GM23338 (cell line): ENCODE results near the gene TMEM120B. TPM values are rescaled to one million over a fixed set of nuclear protein-coding genes. Genes with fewer than 3 reads are reported as not detected.

Source experiments
- ATAC-seq: fragments of 200-7000 bp; cut with Tn5 transposase; 3 replicates; pipeline ENCODE4 v1.9.1; 2020
- DNase-seq: peaks from one replicate; pipeline ENCODE4 v3.0.0-alpha.2; 2015; ENCODE audit warnings: low spot score
- H2AFZ ChIP-seq: fragments of 200-600 bp; sonication (generic); 2 replicates; pipeline ENCODE4 v1.8.0; 2016; ENCODE audit warnings: antibody characterized with exemption, mild to moderate bottlenecking, moderate library complexity
- H3F3A ChIP-seq: fragments of 200-600 bp; sonication (generic); replicated peaks from 2 replicates; pipeline ENCODE4 v1.8.0; 2017; ENCODE audit warnings: antibody characterized with exemption, mixed run types, low read depth
- H3K27ac ChIP-seq: fragments of 200-600 bp; sonication (generic); 2 replicates; pipeline ENCODE4 v1.6.1; 2016; ENCODE audit warnings: low read depth
- H3K27me3 ChIP-seq: fragments of 200-600 bp; sonication (generic); 2 replicates; pipeline ENCODE4 v1.8.0; 2016; ENCODE audit warnings: mild to moderate bottlenecking, mixed run types, moderate library complexity; ENCODE audit not compliant: insufficient read depth
- H3K36me3 ChIP-seq: fragments of 200-600 bp; sonication (generic); 2 replicates; pipeline ENCODE4 v1.8.0; 2016; ENCODE audit warnings: mild to moderate bottlenecking; ENCODE audit not compliant: insufficient read depth
- H3K4me1 ChIP-seq: fragments of 200-600 bp; sonication (generic); 2 replicates; pipeline ENCODE4 v1.8.0; 2016; ENCODE audit warnings: mild to moderate bottlenecking, moderate library complexity; ENCODE audit not compliant: insufficient read depth
- H3K4me2 ChIP-seq: fragments of 200-600 bp; sonication (generic); 2 replicates; pipeline ENCODE4 v1.7.1; 2017; ENCODE audit warnings: mixed run types
- H3K4me3 ChIP-seq: fragments of 200-600 bp; sonication (generic); 2 replicates; pipeline ENCODE4 v1.6.1; 2016; ENCODE audit warnings: mixed run types
- H3K79me2 ChIP-seq: fragments of 200-600 bp; sonication (generic); replicated peaks from 2 replicates; pipeline ENCODE4 v1.8.0; 2017; ENCODE audit warnings: mild to moderate bottlenecking; ENCODE audit not compliant: insufficient read depth
- H3K9me2 ChIP-seq: fragments of 200-600 bp; sonication (generic); 2 replicates; pipeline ENCODE4 v1.8.0; 2017; ENCODE audit not compliant: insufficient read depth
- H4K20me1 ChIP-seq: fragments of 200-600 bp; sonication (generic); replicated peaks from 2 replicates; pipeline ENCODE4 v1.8.0; 2017; ENCODE audit warnings: mild to moderate bottlenecking; ENCODE audit not compliant: insufficient read depth
- H3K27ac Mint-ChIP-seq: 2 replicates; pipeline ENCODE4 v1.8.0; 2020; ENCODE audit warnings: inconsistent platforms, mild to moderate bottlenecking, moderate library complexity, mixed read lengths
- H3K27me3 Mint-ChIP-seq: 3 replicates; pipeline ENCODE4 v1.8.0; 2022; ENCODE audit warnings: low read depth, mild to moderate bottlenecking, moderate library complexity, mixed read lengths, inconsistent platforms; ENCODE audit not compliant: insufficient read depth, poor library complexity
- H3K36me3 Mint-ChIP-seq: 3 replicates; pipeline ENCODE4 v1.8.0; 2021; ENCODE audit warnings: low read depth, mild to moderate bottlenecking, inconsistent platforms, moderate library complexity, mixed read lengths
- H3K4me1 Mint-ChIP-seq: 3 replicates; pipeline ENCODE4 v1.8.0; 2020; ENCODE audit warnings: mild to moderate bottlenecking, inconsistent platforms, mixed read lengths
- H3K4me3 Mint-ChIP-seq: 3 replicates; pipeline ENCODE4 v1.8.0; 2021; ENCODE audit warnings: moderate library complexity, mild to moderate bottlenecking, inconsistent platforms, mixed read lengths
- H3K9me3 Mint-ChIP-seq: 3 replicates; pipeline ENCODE4 v1.8.0; 2020; ENCODE audit warnings: moderate library complexity, mild to moderate bottlenecking, inconsistent platforms, mixed read lengths
- CREB1 ChIP-seq: fragments of 250-450 bp; sonication (Bioruptor Pico); IDR thresholded peaks from 2 replicates; pipeline ENCODE4 v1.5.0; 2020; ENCODE audit warnings: low read depth, mild to moderate bottlenecking, moderate library complexity
- CTCF ChIP-seq, 2 experiments: fragments of 200-600 bp in 1 of 2; sonication (generic) in 1 of 2; conservative IDR thresholded peaks; 2 replicates each; pipeline versions ENCODE4 v1.5.1 to v1.6.1; 2016 to 2017; ENCODE audit warnings: antibody characterized with exemption in 2 of 2, low read depth in 2 of 2, mild to moderate bottlenecking in 2 of 2, moderate library complexity in 1 of 2
- ETS1 ChIP-seq: IDR thresholded peaks from 2 replicates; pipeline ENCODE4 v1.6.1; 2016; ENCODE audit warnings: antibody characterized with exemption
- EZH2 ChIP-seq: fragments of 200-600 bp; sonication (generic); IDR thresholded peaks from one replicate; pipeline ENCODE4 v1.8.0; 2017; ENCODE audit warnings: antibody characterized with exemption, mild to moderate bottlenecking, low read depth; ENCODE audit not compliant: unreplicated experiment
- EZH2phosphoT487 ChIP-seq: fragments of 200-600 bp; sonication (generic); IDR thresholded peaks from one replicate; pipeline ENCODE4 v1.8.1; 2018; ENCODE audit warnings: antibody characterized with exemption; ENCODE audit not compliant: unreplicated experiment
- JUNB ChIP-seq: IDR thresholded peaks from one replicate; pipeline ENCODE4 v1.6.1; 2016; ENCODE audit warnings: antibody characterized with exemption; ENCODE audit not compliant: unreplicated experiment
- NANOG ChIP-seq: IDR thresholded peaks from 2 replicates; pipeline ENCODE4 v1.6.1; 2016; ENCODE audit warnings: antibody characterized with exemption, borderline replicate concordance
- POLR2AphosphoS5 ChIP-seq: IDR thresholded peaks from 2 replicates; pipeline ENCODE4 v1.6.1; 2016; ENCODE audit warnings: antibody characterized with exemption, low read depth
- STAT1 ChIP-seq: IDR thresholded peaks from one replicate; pipeline ENCODE4 v1.6.1; 2016; ENCODE audit warnings: antibody characterized with exemption; ENCODE audit not compliant: unreplicated experiment
- ZNF114 ChIP-seq: fragments of 250-450 bp; sonication (Bioruptor Pico); IDR thresholded peaks from 2 replicates; pipeline ENCODE4 v1.5.0; 2020; ENCODE audit warnings: mild to moderate bottlenecking, moderate library complexity
- ZNF331 ChIP-seq: fragments of 250-450 bp; sonication (Bioruptor Pico); IDR thresholded peaks from 2 replicates; pipeline ENCODE4 v1.5.0; 2020; ENCODE audit warnings: low read depth, mild to moderate bottlenecking, moderate library complexity
- polyA plus RNA-seq: library from polyadenylated mRNA; unstranded; fragments of >200 nt; fragmentation: Nextera tagmentation; extraction: Ambion mirVana; gene quantifications from 2 replicates; pipeline ENCODE4 v1.2.1, GENCODE V29; 2016
- total RNA-seq: library from RNA; depleted of rRNA; stranded (reverse); fragments of >200 nt; shearing (Covaris generic); gene quantifications from 2 replicates; pipeline ENCODE4 v1.2.3, GENCODE V29; 2014
- TF ChIP-seq, protein P1 (sequence below): fragments of 250-450 bp; sonication (Bioruptor Pico); IDR thresholded peaks from 2 replicates; pipeline ENCODE4 v1.5.0; 2020; ENCODE audit warnings: mild to moderate bottlenecking, moderate library complexity
- TF ChIP-seq, protein P2 (sequence below): IDR thresholded peaks from one replicate; pipeline ENCODE4 v1.6.1; 2018; ENCODE audit warnings: antibody characterized with exemption; ENCODE audit not compliant: unreplicated experiment

Gene TMEM120B
- total and polyA plus RNA-seq, 2 experiments from 2014 or later = 15.0 to 36.0 TPM

- no peak overlapping the region for H3K4me3 ChIP-seq
- no peak for DNase-seq
- H3K27me3 Mint-ChIP-seq = peaks cover 2% of the 10 kb centered on the region
- H3K36me3 ChIP-seq = no peaks in the 10 kb centered on the region
- no peak overlapping the region for H3K27ac ChIP-seq
- H3K79me2 ChIP-seq = peaks cover 86% of the 10 kb centered on the region
- H4K20me1 ChIP-seq = peaks cover 49% of the 10 kb centered on the region
- no peaks in the 10 kb centered on the region for H3K4me1 ChIP-seq
- H3K27me3 ChIP-seq = no peaks in the 10 kb centered on the region
- H3F3A ChIP-seq = 0 out of 2 replicates have a peak, but pooled peaks cover 15% of the 10 kb centered on the region
- H3K4me1 Mint-ChIP-seq = no peaks in the 10 kb centered on the region
- no peak for TF ChIP-seq EZH2
- no peak for TF ChIP-seq EZH2phosphoT487
- TF ChIP-seq STAT1 = no peak
- no peak for TF ChIP-seq JUNB
- no peak for TF ChIP-seq ZNF114 (CRISPR knock-in tag)
- TF ChIP-seq CREB1 = no peak
- TF ChIP-seq, protein P1, sequence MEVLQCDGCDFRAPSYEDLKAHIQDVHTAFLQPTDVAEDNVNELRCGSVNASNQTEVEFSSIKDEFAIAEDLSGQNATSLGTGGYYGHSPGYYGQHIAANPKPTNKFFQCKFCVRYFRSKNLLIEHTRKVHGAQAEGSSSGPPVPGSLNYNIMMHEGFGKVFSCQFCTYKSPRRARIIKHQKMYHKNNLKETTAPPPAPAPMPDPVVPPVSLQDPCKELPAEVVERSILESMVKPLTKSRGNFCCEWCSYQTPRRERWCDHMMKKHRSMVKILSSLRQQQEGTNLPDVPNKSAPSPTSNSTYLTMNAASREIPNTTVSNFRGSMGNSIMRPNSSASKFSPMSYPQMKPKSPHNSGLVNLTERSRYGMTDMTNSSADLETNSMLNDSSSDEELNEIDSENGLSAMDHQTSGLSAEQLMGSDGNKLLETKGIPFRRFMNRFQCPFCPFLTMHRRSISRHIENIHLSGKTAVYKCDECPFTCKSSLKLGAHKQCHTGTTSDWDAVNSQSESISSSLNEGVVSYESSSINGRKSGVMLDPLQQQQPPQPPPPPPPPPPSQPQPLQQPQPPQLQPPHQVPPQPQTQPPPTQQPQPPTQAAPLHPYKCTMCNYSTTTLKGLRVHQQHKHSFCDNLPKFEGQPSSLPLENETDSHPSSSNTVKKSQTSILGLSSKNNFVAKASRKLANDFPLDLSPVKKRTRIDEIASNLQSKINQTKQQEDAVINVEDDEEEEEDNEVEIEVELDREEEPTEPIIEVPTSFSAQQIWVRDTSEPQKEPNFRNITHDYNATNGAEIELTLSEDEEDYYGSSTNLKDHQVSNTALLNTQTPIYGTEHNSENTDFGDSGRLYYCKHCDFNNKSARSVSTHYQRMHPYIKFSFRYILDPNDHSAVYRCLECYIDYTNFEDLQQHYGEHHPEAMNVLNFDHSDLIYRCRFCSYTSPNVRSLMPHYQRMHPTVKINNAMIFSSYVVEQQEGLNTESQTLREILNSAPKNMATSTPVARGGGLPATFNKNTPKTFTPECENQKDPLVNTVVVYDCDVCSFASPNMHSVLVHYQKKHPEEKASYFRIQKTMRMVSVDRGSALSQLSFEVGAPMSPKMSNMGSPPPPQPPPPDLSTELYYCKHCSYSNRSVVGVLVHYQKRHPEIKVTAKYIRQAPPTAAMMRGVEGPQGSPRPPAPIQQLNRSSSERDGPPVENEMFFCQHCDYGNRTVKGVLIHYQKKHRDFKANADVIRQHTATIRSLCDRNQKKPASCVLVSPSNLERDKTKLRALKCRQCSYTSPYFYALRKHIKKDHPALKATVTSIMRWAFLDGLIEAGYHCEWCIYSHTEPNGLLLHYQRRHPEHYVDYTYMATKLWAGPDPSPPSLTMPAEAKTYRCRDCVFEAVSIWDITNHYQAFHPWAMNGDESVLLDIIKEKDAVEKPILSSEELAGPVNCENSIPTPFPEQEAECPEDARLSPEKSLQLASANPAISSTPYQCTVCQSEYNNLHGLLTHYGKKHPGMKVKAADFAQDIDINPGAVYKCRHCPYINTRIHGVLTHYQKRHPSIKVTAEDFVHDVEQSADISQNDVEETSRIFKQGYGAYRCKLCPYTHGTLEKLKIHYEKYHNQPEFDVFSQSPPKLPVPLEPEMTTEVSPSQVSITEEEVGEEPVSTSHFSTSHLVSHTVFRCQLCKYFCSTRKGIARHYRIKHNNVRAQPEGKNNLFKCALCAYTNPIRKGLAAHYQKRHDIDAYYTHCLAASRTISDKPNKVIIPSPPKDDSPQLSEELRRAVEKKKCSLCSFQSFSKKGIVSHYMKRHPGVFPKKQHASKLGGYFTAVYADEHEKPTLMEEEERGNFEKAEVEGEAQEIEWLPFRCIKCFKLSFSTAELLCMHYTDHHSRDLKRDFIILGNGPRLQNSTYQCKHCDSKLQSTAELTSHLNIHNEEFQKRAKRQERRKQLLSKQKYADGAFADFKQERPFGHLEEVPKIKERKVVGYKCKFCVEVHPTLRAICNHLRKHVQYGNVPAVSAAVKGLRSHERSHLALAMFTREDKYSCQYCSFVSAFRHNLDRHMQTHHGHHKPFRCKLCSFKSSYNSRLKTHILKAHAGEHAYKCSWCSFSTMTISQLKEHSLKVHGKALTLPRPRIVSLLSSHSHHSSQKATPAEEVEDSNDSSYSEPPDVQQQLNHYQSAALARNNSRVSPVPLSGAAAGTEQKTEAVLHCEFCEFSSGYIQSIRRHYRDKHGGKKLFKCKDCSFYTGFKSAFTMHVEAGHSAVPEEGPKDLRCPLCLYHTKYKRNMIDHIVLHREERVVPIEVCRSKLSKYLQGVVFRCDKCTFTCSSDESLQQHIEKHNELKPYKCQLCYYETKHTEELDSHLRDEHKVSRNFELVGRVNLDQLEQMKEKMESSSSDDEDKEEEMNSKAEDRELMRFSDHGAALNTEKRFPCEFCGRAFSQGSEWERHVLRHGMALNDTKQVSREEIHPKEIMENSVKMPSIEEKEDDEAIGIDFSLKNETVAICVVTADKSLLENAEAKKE (CRISPR knock-in tag) = no peak
- no peak for TF ChIP-seq NANOG
- TF ChIP-seq ZNF331 = no peak
- TF ChIP-seq, protein P2, sequence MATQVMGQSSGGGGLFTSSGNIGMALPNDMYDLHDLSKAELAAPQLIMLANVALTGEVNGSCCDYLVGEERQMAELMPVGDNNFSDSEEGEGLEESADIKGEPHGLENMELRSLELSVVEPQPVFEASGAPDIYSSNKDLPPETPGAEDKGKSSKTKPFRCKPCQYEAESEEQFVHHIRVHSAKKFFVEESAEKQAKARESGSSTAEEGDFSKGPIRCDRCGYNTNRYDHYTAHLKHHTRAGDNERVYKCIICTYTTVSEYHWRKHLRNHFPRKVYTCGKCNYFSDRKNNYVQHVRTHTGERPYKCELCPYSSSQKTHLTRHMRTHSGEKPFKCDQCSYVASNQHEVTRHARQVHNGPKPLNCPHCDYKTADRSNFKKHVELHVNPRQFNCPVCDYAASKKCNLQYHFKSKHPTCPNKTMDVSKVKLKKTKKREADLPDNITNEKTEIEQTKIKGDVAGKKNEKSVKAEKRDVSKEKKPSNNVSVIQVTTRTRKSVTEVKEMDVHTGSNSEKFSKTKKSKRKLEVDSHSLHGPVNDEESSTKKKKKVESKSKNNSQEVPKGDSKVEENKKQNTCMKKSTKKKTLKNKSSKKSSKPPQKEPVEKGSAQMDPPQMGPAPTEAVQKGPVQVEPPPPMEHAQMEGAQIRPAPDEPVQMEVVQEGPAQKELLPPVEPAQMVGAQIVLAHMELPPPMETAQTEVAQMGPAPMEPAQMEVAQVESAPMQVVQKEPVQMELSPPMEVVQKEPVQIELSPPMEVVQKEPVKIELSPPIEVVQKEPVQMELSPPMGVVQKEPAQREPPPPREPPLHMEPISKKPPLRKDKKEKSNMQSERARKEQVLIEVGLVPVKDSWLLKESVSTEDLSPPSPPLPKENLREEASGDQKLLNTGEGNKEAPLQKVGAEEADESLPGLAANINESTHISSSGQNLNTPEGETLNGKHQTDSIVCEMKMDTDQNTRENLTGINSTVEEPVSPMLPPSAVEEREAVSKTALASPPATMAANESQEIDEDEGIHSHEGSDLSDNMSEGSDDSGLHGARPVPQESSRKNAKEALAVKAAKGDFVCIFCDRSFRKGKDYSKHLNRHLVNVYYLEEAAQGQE = no peak
- TF ChIP-seq CTCF (conservative IDR thresholded peaks at IDR 0.05; ENCODE audit: low read depth in 2 of 2) = no peak
- TF ChIP-seq POLR2AphosphoS5 = no peak
- no peak for TF ChIP-seq ETS1
- H3K27ac Mint-ChIP-seq = no peak overlapping the region
- ATAC-seq = no peak
- no peak overlapping the region for H3K4me3 Mint-ChIP-seq
- H3K4me2 ChIP-seq = no peak overlapping the region
- peaks cover 39% of the 10 kb centered on the region for H3K36me3 Mint-ChIP-seq
- H3K9me3 Mint-ChIP-seq = no peaks in the 10 kb centered on the region
- H2AFZ ChIP-seq = no peak overlapping the region
- no peaks in the 10 kb centered on the region for H3K9me2 ChIP-seq
Measured at GRCh38 chr12:121723200-121723599, 10.6 kb downstream of the TMEM120B start.
